GM18508 (cell line): ENCODE measurements around the gene GUCY1B1.
"Not testable (repeated sequence)": the region's sequence is repeated elsewhere in the genome, so short reads cannot be mapped to it uniquely, and the experiment has no call there.

Source experiments
- ATAC-seq: cut with Tn5 transposase; IDR thresholded peaks from one replicate; pipeline ENCODE4 v1.9.1; 2021; ENCODE audit warnings: moderate number of reproducible peaks; ENCODE audit not compliant: insufficient read depth, unreplicated experiment

Gene GUCY1B1

GRCh38 chr4:155795991-155796390 is 37.2 kb downstream of the GUCY1B1 start:
- peak; percentile 81 for ATAC-seq

- ATAC-seq, result not testable (repeated sequence)
Observed at GRCh38 chr4:155797581-155797980, 38.8 kb downstream of the GUCY1B1 start.

- ATAC-seq, result no peak
Observed at GRCh38 chr4:155799116-155799793, 40.4 kb downstream of the GUCY1B1 start.

GRCh38 chr4:155799794-155800123 is 40.9 kb downstream of the GUCY1B1 start:
- ATAC-seq, result no peak

GRCh38 chr4:155800685-155801343 is 42.0 kb downstream of the GUCY1B1 start:
- no peak for ATAC-seq

GRCh38 chr4:155802190-155802959 is 43.6 kb downstream of the GUCY1B1 start:
- ATAC-seq, result no peak

GRCh38 chr4:155805016-155805415 is 46.2 kb downstream of the GUCY1B1 start:
- ATAC-seq, result no peak

GRCh38 chr4:155807021-155807420 is 48.2 kb downstream of the GUCY1B1 start:
- no peak for ATAC-seq

- ATAC-seq, result peak; percentile 99
Observed at GRCh38 chr4:155809835-155810234, 51.0 kb downstream of the GUCY1B1 start.

GRCh38 chr4:155811083-155811482 is 52.3 kb downstream of the GUCY1B1 start:
- ATAC-seq, result no peak

GRCh38 chr4:155818639-155819038 is 59.8 kb downstream of the GUCY1B1 start:
- no peak for ATAC-seq

- no peak for ATAC-seq
Observed at GRCh38 chr4:155819066-155819465, 60.2 kb downstream of the GUCY1B1 start.

- ATAC-seq, result no peak
Observed at GRCh38 chr4:155820887-155821518, 62.2 kb downstream of the GUCY1B1 start.

GRCh38 chr4:155822572-155822971 is 63.8 kb downstream of the GUCY1B1 start:
- ATAC-seq, result no peak

- no peak for ATAC-seq
Observed at GRCh38 chr4:155828628-155829027, 69.8 kb downstream of the GUCY1B1 start.

- ATAC-seq, result no peak
Observed at GRCh38 chr4:155832664-155833063, 73.8 kb downstream of the GUCY1B1 start.

GRCh38 chr4:155837203-155837796 is 78.5 kb downstream of the GUCY1B1 start:
- no peak for ATAC-seq

GRCh38 chr4:155842080-155842479 is 83.3 kb downstream of the GUCY1B1 start:
- no peak for ATAC-seq

- ATAC-seq, result no peak
Observed at GRCh38 chr4:155846929-155847328, 88.1 kb downstream of the GUCY1B1 start.

- no peak for ATAC-seq
Observed at GRCh38 chr4:155849042-155849441, 90.2 kb downstream of the GUCY1B1 start.

- ATAC-seq, result no peak
Observed at GRCh38 chr4:155853189-155853588, 94.4 kb downstream of the GUCY1B1 start.
